Measurements from ENCODE around the gene ZNF804B.

Gene ZNF804B

GRCh38 chr7:88888684-88889083 lies 129.2 kb downstream of the ZNF804B start:
- no peak for TF ChIP-seq CTCF (IDR thresholded peaks at IDR 0.05; ENCODE audit: extremely low read depth, insufficient read depth, missing control alignments)
- in situ Hi-C loops (cut with MboI; ENCODE audit: low pct_unique_long_range_greater_than_20kb, low sequenced_read_pairs, unreplicated experiment): no loop called here

GRCh38 chr7:88910516-88910915 lies 151.0 kb downstream of the ZNF804B start:
- no peak for DNase-seq (ENCODE audit: low spot score)
- in situ Hi-C loops (cut with MboI; ENCODE audit: low pct_unique_long_range_greater_than_20kb, low sequenced_read_pairs, unreplicated experiment): no loop called here
- no peak for TF ChIP-seq CTCF (IDR thresholded peaks at IDR 0.05; ENCODE audit: extremely low read depth, insufficient read depth, missing control alignments)

More at GRCh38 chr7:88888684-88889083, 129.2 kb downstream of the ZNF804B start:
- no peak for DNase-seq (ENCODE audit: low spot score)

GRCh38 chr7:88912852-88913251 lies 153.4 kb downstream of the ZNF804B start:
- in situ Hi-C loops (cut with MboI; ENCODE audit: low pct_unique_long_range_greater_than_20kb, low sequenced_read_pairs, unreplicated experiment): no loop called here
- TF ChIP-seq CTCF (IDR thresholded peaks at IDR 0.05; ENCODE audit: extremely low read depth, insufficient read depth, missing control alignments): no peak
- DNase-seq (ENCODE audit: low spot score): no peak

DNA sequence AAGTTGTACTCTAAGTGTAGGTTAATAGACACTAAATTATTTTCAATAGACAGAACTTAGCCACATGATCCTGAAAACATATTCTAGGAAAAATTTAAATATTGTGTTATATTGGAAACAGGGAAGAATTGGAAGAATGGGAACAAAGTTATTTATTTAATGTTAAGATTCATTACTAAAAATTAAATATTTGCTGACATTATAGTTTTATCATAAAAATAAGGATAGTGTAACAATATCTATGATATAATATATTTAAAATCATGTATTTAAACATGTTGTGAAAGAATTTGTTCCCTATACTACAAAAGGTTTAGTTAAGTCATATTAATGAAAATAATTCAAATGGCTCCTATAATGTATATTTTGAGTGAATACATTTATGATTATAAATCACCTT lies 156.1 kb downstream of the ZNF804B start:
- no peak for DNase-seq (ENCODE audit: low spot score)
- in situ Hi-C loops (cut with MboI; ENCODE audit: low pct_unique_long_range_greater_than_20kb, low sequenced_read_pairs, unreplicated experiment): no loop called here
- TF ChIP-seq CTCF (IDR thresholded peaks at IDR 0.05; ENCODE audit: extremely low read depth, insufficient read depth, missing control alignments): no peak

DNA sequence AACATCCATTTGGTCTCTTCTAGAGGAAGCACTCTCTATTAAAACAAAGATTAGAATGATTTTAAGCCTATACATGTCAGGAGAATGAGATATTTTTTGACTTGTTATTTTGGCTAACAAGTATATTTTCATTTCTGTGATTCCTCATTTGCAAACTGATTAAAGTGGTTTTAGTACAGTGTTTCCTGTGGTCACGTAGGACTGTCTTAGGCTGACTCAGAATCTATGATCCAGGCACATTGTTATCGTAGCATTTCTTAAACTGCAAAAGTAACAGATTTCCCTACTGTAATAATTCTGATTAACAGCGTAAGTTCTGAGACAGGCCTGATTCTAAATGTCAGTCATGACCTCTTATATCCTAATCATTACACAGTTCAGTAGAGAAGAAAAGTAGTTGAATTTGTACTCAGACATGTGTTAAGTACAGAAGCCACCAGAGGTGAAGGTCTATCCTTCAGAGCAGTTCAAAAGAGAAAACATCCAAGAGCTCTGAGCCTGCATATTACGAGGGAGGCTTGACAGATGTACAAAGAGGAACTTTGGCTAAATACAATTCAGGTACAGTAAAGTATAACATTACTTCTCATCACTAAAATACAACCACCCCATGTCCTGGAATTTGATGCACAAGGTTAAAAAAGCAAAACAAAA lies 160.1 kb downstream of the ZNF804B start:
- TF ChIP-seq CTCF (IDR thresholded peaks at IDR 0.05; ENCODE audit: extremely low read depth, insufficient read depth, missing control alignments): no peak
- no peak for DNase-seq (ENCODE audit: low spot score)
- in situ Hi-C loops (cut with MboI; ENCODE audit: low pct_unique_long_range_greater_than_20kb, low sequenced_read_pairs, unreplicated experiment): no loop called here

GRCh38 chr7:88922944-88923343 lies 163.4 kb downstream of the ZNF804B start:
- in situ Hi-C loops (cut with MboI; ENCODE audit: low pct_unique_long_range_greater_than_20kb, low sequenced_read_pairs, unreplicated experiment): no loop called here
- DNase-seq (ENCODE audit: low spot score): no peak
- TF ChIP-seq CTCF (IDR thresholded peaks at IDR 0.05; ENCODE audit: extremely low read depth, insufficient read depth, missing control alignments): no peak

All from GM13977 (cell line).